Peyer's patch (tissue), 4 donors: ENCODE results near the gene SLC5A12. TPM values are rescaled to one million over a fixed set of nuclear protein-coding genes. Genes with fewer than 3 reads are reported as not detected.
A peak's percentile ranks its signal among the peaks of the same experiment; 100 is the strongest.

ENCODE experiments used
- DNase-seq, 3 donors: peaks; one replicate each; pipeline ENCODE4 v3.0.0-alpha.2; 2017 to 2019
- H3K27ac ChIP-seq, 4 donors: fragments of 200-600 bp; sonication (generic); one replicate each; pipeline ENCODE4 v1.5.1; 2016 to 2019
- H3K27me3 ChIP-seq, 2 donors: fragments of 200-600 bp; sonication (generic); one replicate each; pipeline ENCODE4 v1.5.1; 2019
- H3K36me3 ChIP-seq, 3 donors: fragments of 200-600 bp; sonication (generic); one replicate each; pipeline ENCODE4 v1.5.1; 2016 to 2019
- H3K4me1 ChIP-seq, 4 donors: fragments of 200-600 bp; sonication (generic); one replicate each; pipeline ENCODE4 v1.5.1; 2016 to 2019
- H3K4me3 ChIP-seq, 4 donors: fragments of 200-600 bp; sonication (generic); 1 replicate in 3 of 4; 2 replicates in 1 of 4; pipeline ENCODE4 v1.5.1; 2016 to 2019; ENCODE audit warnings: mild to moderate bottlenecking in 1 of 4
- H3K9me3 ChIP-seq, 4 donors: fragments of 200-600 bp; sonication (generic); one replicate each; pipeline ENCODE4 v1.5.1; 2016 to 2019; ENCODE audit warnings: mild to moderate bottlenecking in 1 of 4
- CTCF ChIP-seq, 6 experiments: fragments of 450-650 bp in 4 of 6; fragments of 200-600 bp in 2 of 6; sonication (generic) in 1 of 6; IDR thresholded peaks; one replicate each; pipeline ENCODE4 v1.5.1; 2017 to 2019; ENCODE audit warnings: antibody characterized with exemption in 6 of 6, mild to moderate bottlenecking in 3 of 6, moderate library complexity in 1 of 6
- POLR2A ChIP-seq, 2 donors: fragments of 450-650 bp; IDR thresholded peaks; one replicate each; pipeline ENCODE4 v1.5.1; 2017; ENCODE audit warnings: antibody characterized with exemption in 2 of 2, mild to moderate bottlenecking in 2 of 2, moderate library complexity in 2 of 2
- total RNA-seq, 4 donors: library from RNA; depleted of rRNA; stranded (reverse); fragments of >200 nt; gene quantifications; one replicate each; pipeline ENCODE4 v1.1.0, GENCODE V29; 2016

SLC5A12 gene
- total RNA-seq, 4 donors from 2014 or later = 1.7 to 226 (median 184) TPM

DNA sequence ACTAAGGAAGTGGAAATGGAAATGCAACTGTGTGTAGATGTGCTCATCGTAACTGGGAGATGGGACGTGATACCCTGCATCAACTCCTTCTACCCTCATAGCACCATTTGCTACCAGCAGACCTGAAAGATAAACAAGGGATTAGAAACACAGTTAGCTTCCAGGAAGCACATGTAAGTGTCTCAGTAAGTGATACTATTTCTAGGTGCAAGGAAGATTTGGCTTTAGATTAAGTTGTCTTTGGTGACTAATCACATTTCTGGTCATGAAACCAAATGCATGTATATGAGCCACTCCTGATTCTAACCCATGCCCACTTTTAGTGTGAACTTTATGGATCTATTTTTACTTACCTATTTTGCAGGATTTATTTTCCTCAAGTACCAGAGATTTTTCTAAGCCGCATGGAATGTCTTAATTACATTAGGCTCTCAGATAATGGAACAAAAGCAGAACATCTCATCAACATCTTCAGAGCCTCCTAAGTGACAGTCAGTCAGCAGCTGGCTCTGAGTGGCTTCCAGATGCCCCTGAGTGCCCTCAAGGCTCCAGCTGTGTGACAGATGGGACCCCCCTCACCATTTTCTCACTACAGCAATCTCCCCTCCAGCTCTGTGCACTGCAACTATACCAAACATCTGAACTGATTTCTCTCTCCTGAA lies 21.2 kb downstream of the SLC5A12 start:
- peaks cover 0 to 22% (median 0%) of the 10 kb centered on the region in 4 donors for H3K4me1 ChIP-seq

DNA sequence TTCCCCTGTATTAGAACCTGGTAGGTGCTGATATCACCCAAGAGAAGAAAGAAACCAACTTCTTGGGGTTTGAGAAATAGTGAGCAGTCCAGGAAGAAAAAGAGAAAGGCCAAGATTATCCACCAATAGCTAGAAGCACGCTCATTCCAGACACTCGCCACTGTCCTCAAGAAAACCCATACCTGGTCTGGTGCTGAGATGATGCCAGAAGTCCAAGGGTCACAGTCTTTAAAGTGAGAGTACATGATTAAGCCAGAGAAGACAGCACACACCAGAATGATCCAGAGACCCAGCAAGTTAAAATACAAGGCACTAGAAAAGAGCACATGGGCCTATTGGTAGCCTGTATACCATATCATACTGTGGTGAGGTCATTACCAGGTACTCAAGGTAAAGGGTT lies 23.6 kb downstream of the SLC5A12 start:
- Histone ChIP-seq H3K4me1 (peaks cover 0 to 8% (median 0%) of the 10 kb centered on the region in 4 donors), H3K4me3 (no peak overlapping the region), H3K27me3 (no peaks in the 10 kb centered on the region), H3K27ac (no peak overlapping the region), H3K9me3 (no peaks in the 10 kb centered on the region), H3K36me3 (no peaks in the 10 kb centered on the region)
- peak in 1 of 3 donors; percentile 77 for DNase-seq
- no peak for TF ChIP-seq POLR2A (IDR thresholded peaks at IDR 0.05)

More for the DNA sequence above, 21.2 kb downstream of the SLC5A12 start:
- no peak for DNase-seq
- no peak for TF ChIP-seq POLR2A (IDR thresholded peaks at IDR 0.05)
- TF ChIP-seq CTCF (IDR thresholded peaks at IDR 0.05) = no peak
- no peaks in the 10 kb centered on the region for H3K36me3 ChIP-seq
- H3K4me3 ChIP-seq = no peak overlapping the region
- no peaks in the 10 kb centered on the region for H3K27me3 ChIP-seq
- no peak overlapping the region for H3K27ac ChIP-seq
- no peaks in the 10 kb centered on the region for H3K9me3 ChIP-seq

GRCh38 chr11:26696330-26696729 lies 25.5 kb downstream of the SLC5A12 start:
- no peaks in the 10 kb centered on the region for H3K9me3 ChIP-seq
- no peak overlapping the region for H3K4me3 ChIP-seq
- TF ChIP-seq POLR2A (IDR thresholded peaks at IDR 0.05) (no peak), CTCF (IDR thresholded peaks at IDR 0.05) (no peak)
- no peak overlapping the region for H3K27ac ChIP-seq
- H3K27me3 ChIP-seq = no peaks in the 10 kb centered on the region
- peaks cover 0 to 3% (median 0%) of the 10 kb centered on the region in 4 donors for H3K4me1 ChIP-seq
- no peak for DNase-seq
- no peaks in the 10 kb centered on the region for H3K36me3 ChIP-seq

GRCh38 chr11:26688701-26689100 lies 33.2 kb downstream of the SLC5A12 start:
- Histone ChIP-seq H3K27ac (no peak overlapping the region), H3K27me3 (no peaks in the 10 kb centered on the region), H3K36me3 (peaks cover 0 to 13% (median 0%) of the 10 kb centered on the region in 3 donors), H3K4me1 (no peaks in the 10 kb centered on the region), H3K9me3 (no peaks in the 10 kb centered on the region), H3K4me3 (no peak overlapping the region)
- no peak for DNase-seq
- TF ChIP-seq POLR2A (IDR thresholded peaks at IDR 0.05) (no peak), CTCF (IDR thresholded peaks at IDR 0.05) (no peak)

DNA sequence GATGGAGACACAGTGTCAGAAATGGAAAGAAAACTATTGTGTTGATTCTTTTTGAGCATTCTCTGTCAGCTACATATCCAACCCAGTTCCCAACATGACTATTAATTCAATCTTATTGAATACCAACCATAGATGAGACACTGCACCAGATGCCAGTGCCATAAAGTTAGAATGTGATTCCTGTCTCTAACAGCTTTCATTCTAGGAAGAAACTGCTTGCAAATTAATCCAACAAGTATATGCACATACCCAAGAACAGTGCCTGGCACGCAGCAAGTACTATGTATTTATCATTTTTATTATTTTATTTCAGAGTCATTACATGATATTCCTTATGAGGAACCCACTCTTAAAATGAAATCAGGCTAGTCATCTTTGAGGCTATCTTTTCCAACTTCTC lies 34.5 kb downstream of the SLC5A12 start:
- no peaks in the 10 kb centered on the region for H3K4me1 ChIP-seq
- peaks cover 0 to 13% (median 0%) of the 10 kb centered on the region in 3 donors for H3K36me3 ChIP-seq
- H3K4me3 ChIP-seq = no peak overlapping the region
- H3K27ac ChIP-seq = no peak overlapping the region
- no peak for TF ChIP-seq POLR2A (IDR thresholded peaks at IDR 0.05)
- no peak for TF ChIP-seq CTCF (IDR thresholded peaks at IDR 0.05)
- no peaks in the 10 kb centered on the region for H3K9me3 ChIP-seq
- no peak for DNase-seq
- H3K27me3 ChIP-seq = no peaks in the 10 kb centered on the region

DNA sequence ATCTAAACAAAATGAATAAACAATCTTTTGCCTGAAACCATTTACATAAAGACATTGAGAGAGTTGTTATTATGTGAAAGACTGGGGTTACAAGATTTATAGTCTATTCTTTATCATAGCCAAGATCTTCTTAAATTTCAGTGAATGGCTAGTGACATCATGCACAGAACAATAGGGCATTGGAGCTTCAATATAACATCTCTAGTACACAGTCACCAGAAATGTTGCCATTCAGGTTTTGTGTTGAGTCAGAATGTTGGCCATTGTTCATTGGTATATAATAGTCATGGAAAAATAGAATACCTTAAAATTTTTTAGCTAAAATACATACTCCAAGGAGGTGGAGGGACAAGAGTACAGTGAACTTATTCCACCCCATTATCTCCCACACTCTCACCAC lies 44.3 kb downstream of the SLC5A12 start:
- Histone ChIP-seq H3K4me1 (no peaks in the 10 kb centered on the region), H3K4me3 (no peak overlapping the region), H3K9me3 (no peaks in the 10 kb centered on the region), H3K36me3 (peaks cover 0 to 12% (median 0%) of the 10 kb centered on the region in 3 donors), H3K27me3 (no peaks in the 10 kb centered on the region), H3K27ac (no peak overlapping the region)
- TF ChIP-seq CTCF (IDR thresholded peaks at IDR 0.05) (no peak), POLR2A (IDR thresholded peaks at IDR 0.05) (no peak)
- no peak for DNase-seq
